Measurements from ENCODE around the gene CACNA1B. TPM values are rescaled to one million over a fixed set of nuclear protein-coding genes. Genes with fewer than 3 reads are reported as not detected.
A peak's percentile ranks its signal among the peaks of the same experiment; 100 is the strongest.

CACNA1B gene
- total and polyA plus RNA-seq, 2 of the 13 experiments (the other 11 are each of a cell fraction or from before 2014, with no cell fraction given), result under 0.01 to 0.04 TPM

- Histone ChIP-seq H3K4me3 (replicated peaks in 1 of 3; ENCODE audit: insufficient read depth in 1 of 3, low read depth in 2 of 3, low read length in 3 of 3) (no peak overlapping the region), H3K27me3 (ENCODE audit: control insufficient read depth in 1 of 2, insufficient read depth in 2 of 2, low read length in 2 of 2) (peaks cover 4 to 19% of the 10 kb centered on the region in 2 experiments), H3K9ac (ENCODE audit: insufficient read depth, low read depth, low read length) (no peak overlapping the region), H2AFZ (ENCODE audit: low read length) (no peak overlapping the region), H3K4me2 (ENCODE audit: low read depth, low read length) (no peak overlapping the region), H3K4me1 (ENCODE audit: insufficient read depth, low read length) (peaks cover 5% of the 10 kb centered on the region; the same call in 1 of the 2 replicates), H3K9me3 (ENCODE audit: low read length) (no peaks in the 10 kb centered on the region), H3K36me3 (replicated peaks in 1 of 2; ENCODE audit: control insufficient read depth in 1 of 2, insufficient read depth in 2 of 2, low read length in 2 of 2) (no peaks in the 10 kb centered on the region), H3K27ac (ENCODE audit: extremely low read length, insufficient read depth, low read length) (no peak overlapping the region), H4K20me1 (ENCODE audit: insufficient read depth, low read length) (no peaks in the 10 kb centered on the region), H3K79me2 (ENCODE audit: insufficient read depth, low read length) (no peaks in the 10 kb centered on the region)
- no TSS peak for BruUV-seq (replicated peaks)
- TF ChIP-seq ZNF607 (CRISPR knock-in tag; IDR thresholded peaks at IDR 0.05; ENCODE audit: borderline replicate concordance) (0 out of 2 replicates have a peak, but pooled peaks have one; percentile 46), ZNF746 (CRISPR knock-in tag; IDR thresholded peaks at IDR 0.05) (no peak), HNF4A (CRISPR knock-in tag; IDR thresholded peaks at IDR 0.05) (peak; percentile 58), PAXIP1 (CRISPR knock-in tag; conservative IDR thresholded peaks at IDR 0.05) (0 out of 2 replicates have a peak, but pooled peaks have one; percentile 27), ZNF292 (CRISPR knock-in tag; IDR thresholded peaks at IDR 0.05; ENCODE audit: borderline replicate concordance, low read depth) (peak; percentile 32; the same call in 1 of the 2 replicates), SALL1 (CRISPR knock-in tag; IDR thresholded peaks at IDR 0.05) (peak; percentile 52; the same call in 1 of the 2 replicates), RARA (CRISPR knock-in tag; IDR thresholded peaks at IDR 0.05) (peak; percentile 16; the same call in 1 of the 2 replicates), ZMYM3 (CRISPR knock-in tag; IDR thresholded peaks at IDR 0.05) (peak; percentile 56; the same call in 1 of the 2 replicates), HOXA9 (CRISPR knock-in tag; IDR thresholded peaks at IDR 0.05; ENCODE audit: borderline replicate concordance) (no peak), NR2F1 (CRISPR knock-in tag; IDR thresholded peaks at IDR 0.05) (peak in 1 of 2 experiments; percentile 27; a peak in 1 of 4 replicates), DNMT1 (CRISPR knock-in tag; IDR thresholded peaks at IDR 0.05) (no peak)
- TF ChIP-seq, protein P1, sequence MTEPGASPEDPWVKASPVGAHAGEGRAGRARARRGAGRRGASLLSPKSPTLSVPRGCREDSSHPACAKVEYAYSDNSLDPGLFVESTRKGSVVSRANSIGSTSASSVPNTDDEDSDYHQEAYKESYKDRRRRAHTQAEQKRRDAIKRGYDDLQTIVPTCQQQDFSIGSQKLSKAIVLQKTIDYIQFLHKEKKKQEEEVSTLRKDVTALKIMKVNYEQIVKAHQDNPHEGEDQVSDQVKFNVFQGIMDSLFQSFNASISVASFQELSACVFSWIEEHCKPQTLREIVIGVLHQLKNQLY (CRISPR knock-in tag; IDR thresholded peaks at IDR 0.05), result peak; percentile 55; the same call in 1 of the 2 replicates
- TF ChIP-seq, protein P2, sequence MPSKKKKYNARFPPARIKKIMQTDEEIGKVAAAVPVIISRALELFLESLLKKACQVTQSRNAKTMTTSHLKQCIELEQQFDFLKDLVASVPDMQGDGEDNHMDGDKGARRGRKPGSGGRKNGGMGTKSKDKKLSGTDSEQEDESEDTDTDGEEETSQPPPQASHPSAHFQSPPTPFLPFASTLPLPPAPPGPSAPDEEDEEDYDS (CRISPR knock-in tag; IDR thresholded peaks at IDR 0.05), result no peak
- in situ Hi-C loops (cut with HindIII; ENCODE audit: extremely low pct_ligation_motif_present, low pct_unique_long_range_greater_than_20kb), result no loop called here
- ATAC-seq (peak; percentile 58), DNase-seq (ENCODE audit: low spot score) (peak; percentile 15), FAIRE-seq (no peak)
- CTCF ChIA-PET (ENCODE audit: low intra/inter-chr PET ratio, low total read pairs), result no interaction called here
- WGBS (ENCODE audit: low lambda C conversion rate), result 45% methylated on average over 17 of the region's 18 CpGs
- intact Hi-C loops (cut with micrococcal nuclease; ENCODE audit: unreplicated experiment), result no loop called here
- POLR2A ChIA-PET, result no interaction called here
These were observed 93.3 kb downstream of the CACNA1B start for GRCh38 chr9:137970686-137971476.

All from HepG2 (cell line).